ENCODE measurements around the gene DAAM1. TPM values are rescaled to one million over a fixed set of nuclear protein-coding genes. Genes with fewer than 3 reads are reported as not detected.

The DAAM1 gene
- total RNA-seq, 3 donors from 2014 or later (not counting 1 experiment from before 2014, with no cell fraction given): 10.9 to 31.4 (median 12.6) TPM

GRCh38 chr14:59221568-59221967 lies 33.1 kb downstream of the DAAM1 start:
- Histone ChIP-seq H3K36me3 (ENCODE audit: control insufficient read depth, insufficient read depth, low read length) (no peaks in the 10 kb centered on the region), H3K4me1 (ENCODE audit: control insufficient read depth, insufficient read depth, low read length) (no peaks in the 10 kb centered on the region), H3K27ac (ENCODE audit: low read length) (no peak overlapping the region), H3K9me3 (ENCODE audit: control insufficient read depth, insufficient read depth, low read length) (no peaks in the 10 kb centered on the region), H3K4me3 (ENCODE audit: low read length) (no peak overlapping the region), H3K27me3 (ENCODE audit: control insufficient read depth, insufficient read depth, low read length) (no peaks in the 10 kb centered on the region)
- 72% methylated on average over 2 of the region's 2 CpGs for WGBS (ENCODE audit: insufficient coverage)
- intact Hi-C loops (cut with micrococcal nuclease): no loop called here
- H3K4me1 Mint-ChIP-seq: peaks cover 19 to 26% of the 10 kb centered on the region in 2 donors
- no peak overlapping the region for H3K4me3 Mint-ChIP-seq
- no peak for TF ChIP-seq CTCF (IDR thresholded peaks at IDR 0.05)
- no peak overlapping the region for H3K27ac Mint-ChIP-seq
- H3K9me3 Mint-ChIP-seq: no peaks in the 10 kb centered on the region
- DNase-seq (no peak), ATAC-seq (no peak)
- no peaks in the 10 kb centered on the region for H3K27me3 Mint-ChIP-seq (ENCODE audit: low read depth in 2 of 2)
- no peaks in the 10 kb centered on the region for H3K36me3 Mint-ChIP-seq

GRCh38 chr14:59224341-59224740 lies 35.9 kb downstream of the DAAM1 start:
- H3K4me1 Mint-ChIP-seq: peaks cover 28 to 37% of the 10 kb centered on the region in 2 donors
- H3K27me3 Mint-ChIP-seq (ENCODE audit: low read depth in 2 of 2): no peaks in the 10 kb centered on the region
- H3K36me3 Mint-ChIP-seq: no peaks in the 10 kb centered on the region
- H3K27ac ChIP-seq (ENCODE audit: low read length): no peak overlapping the region
- TF ChIP-seq CTCF (IDR thresholded peaks at IDR 0.05): no peak
- no peak overlapping the region for H3K4me3 Mint-ChIP-seq
- no peaks in the 10 kb centered on the region for H3K9me3 ChIP-seq (ENCODE audit: control insufficient read depth, insufficient read depth, low read length)
- H3K27me3 ChIP-seq (ENCODE audit: control insufficient read depth, insufficient read depth, low read length): no peaks in the 10 kb centered on the region
- no peaks in the 10 kb centered on the region for H3K36me3 ChIP-seq (ENCODE audit: control insufficient read depth, insufficient read depth, low read length)
- no peak overlapping the region for H3K4me3 ChIP-seq (ENCODE audit: low read length)
- WGBS (ENCODE audit: insufficient coverage): 94% methylated on average over 3 of the region's 3 CpGs
- ATAC-seq: no peak
- intact Hi-C loops (cut with micrococcal nuclease): no loop called here
- H3K4me1 ChIP-seq (ENCODE audit: control insufficient read depth, insufficient read depth, low read length): no peaks in the 10 kb centered on the region
- DNase-seq: no peak
- H3K9me3 Mint-ChIP-seq: no peaks in the 10 kb centered on the region
- H3K27ac Mint-ChIP-seq: no peak overlapping the region

DNA sequence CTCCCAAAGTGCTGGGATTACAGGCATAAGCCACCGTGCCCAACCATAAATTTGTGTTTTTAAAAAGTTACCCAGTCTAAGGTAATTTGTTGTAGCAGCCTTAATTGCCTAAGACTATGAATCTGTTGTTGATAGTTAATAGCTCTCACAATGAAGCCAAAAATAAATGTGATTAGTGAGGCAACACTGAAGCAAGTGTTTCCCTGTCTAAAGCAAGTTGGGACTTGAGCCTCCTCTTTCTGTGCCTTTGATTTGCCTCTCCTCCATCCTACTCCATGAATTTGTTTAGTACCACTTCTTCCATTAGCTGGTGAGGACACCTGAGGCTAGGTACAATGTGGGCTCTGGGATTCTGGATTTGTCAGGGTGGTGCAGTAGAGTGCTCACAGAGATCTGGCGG lies 36.8 kb downstream of the DAAM1 start:
- no peaks in the 10 kb centered on the region for H3K4me1 ChIP-seq (ENCODE audit: control insufficient read depth, insufficient read depth, low read length)
- ATAC-seq (no peak), DNase-seq (no peak)
- Mint-ChIP-seq H3K27me3 (ENCODE audit: low read depth in 2 of 2) (no peaks in the 10 kb centered on the region), H3K27ac (no peak overlapping the region), H3K36me3 (no peaks in the 10 kb centered on the region), H3K4me1 (peaks cover 36 to 38% of the 10 kb centered on the region in 2 donors), H3K9me3 (no peaks in the 10 kb centered on the region), H3K4me3 (no peak overlapping the region)
- WGBS (ENCODE audit: insufficient coverage): 93% methylated on average over 2 of the region's 2 CpGs
- H3K4me3 ChIP-seq (ENCODE audit: low read length): no peak overlapping the region
- no peaks in the 10 kb centered on the region for H3K9me3 ChIP-seq (ENCODE audit: control insufficient read depth, insufficient read depth, low read length)
- no peaks in the 10 kb centered on the region for H3K27me3 ChIP-seq (ENCODE audit: control insufficient read depth, insufficient read depth, low read length)
- intact Hi-C loops (cut with micrococcal nuclease): no loop called here
- no peak overlapping the region for H3K27ac ChIP-seq (ENCODE audit: low read length)
- TF ChIP-seq CTCF (IDR thresholded peaks at IDR 0.05): no peak
- H3K36me3 ChIP-seq (ENCODE audit: control insufficient read depth, insufficient read depth, low read length): no peaks in the 10 kb centered on the region

- no peaks in the 10 kb centered on the region for H3K36me3 ChIP-seq (ENCODE audit: control insufficient read depth, insufficient read depth, low read length)
- Mint-ChIP-seq H3K27ac (no peak overlapping the region), H3K4me1 (peaks cover 20 to 22% of the 10 kb centered on the region in 2 donors), H3K36me3 (no peaks in the 10 kb centered on the region), H3K4me3 (no peak overlapping the region), H3K9me3 (no peaks in the 10 kb centered on the region), H3K27me3 (ENCODE audit: low read depth in 2 of 2) (no peaks in the 10 kb centered on the region)
- H3K4me1 ChIP-seq (ENCODE audit: control insufficient read depth, insufficient read depth, low read length): no peaks in the 10 kb centered on the region
- DNase-seq: no peak
- no peak overlapping the region for H3K4me3 ChIP-seq (ENCODE audit: low read length)
- 60% methylated on average over 1 of the region's 3 CpGs for WGBS (ENCODE audit: insufficient coverage)
- no peak for TF ChIP-seq CTCF (IDR thresholded peaks at IDR 0.05)
- H3K27ac ChIP-seq (ENCODE audit: low read length): no peak overlapping the region
- ATAC-seq: no peak
- H3K9me3 ChIP-seq (ENCODE audit: control insufficient read depth, insufficient read depth, low read length): no peaks in the 10 kb centered on the region
- intact Hi-C loops (cut with micrococcal nuclease): no loop called here
- H3K27me3 ChIP-seq (ENCODE audit: control insufficient read depth, insufficient read depth, low read length): no peaks in the 10 kb centered on the region
Observed at GRCh38 chr14:59228421-59228820, 40.0 kb downstream of the DAAM1 start.

Data from natural killer cell (primary cell).